Left renal pelvis (tissue), 4 donors: ENCODE results near the gene ECI1. TPM values are rescaled to one million over a fixed set of nuclear protein-coding genes. Genes with fewer than 3 reads are reported as not detected.
"Not testable (repeated sequence)": the region's sequence is repeated elsewhere in the genome, so short reads cannot be mapped to it uniquely, and the experiment has no call there.

Source experiments
- DNase-seq, 4 donors: peaks; one replicate each; pipeline ENCODE4 v3.0.0-alpha.2; 2013; ENCODE audit warnings: low read depth in 4 of 4, low spot score in 3 of 4
- polyA plus RNA-seq, 4 donors: library from polyadenylated mRNA; unstranded; fragments of 120-200 nt; gene quantifications; one replicate each; pipeline ENCODE4 v1.2.1, GENCODE V29; 2013; ENCODE audit not compliant: insufficient read length in 4 of 4

ECI1 gene
- polyA plus RNA-seq, 4 donors, result 30.5 to 89.5 (median 58.5) TPM

GRCh38 chr16:2212362-2213324, 38.7 kb downstream of the ECI1 start:
- no peak for DNase-seq

- no peak for DNase-seq
These were observed 39.5 kb downstream of the ECI1 start for GRCh38 chr16:2211923-2212347.

GRCh38 chr16:2210386-2211365, 40.7 kb downstream of the ECI1 start, which contains the start of gene BRICD5:
Gene BRICD5, minus strand, starts transcription at chr16:2210863. Its CDS starts 30 bp downstream, at chr16:2210833.
- no peak for DNase-seq

GRCh38 chr16:2210009-2210332, 41.4 kb downstream of the ECI1 start:
- no peak for DNase-seq

- no peak for DNase-seq
These were observed 42.0 kb downstream of the ECI1 start for GRCh38 chr16:2209258-2210008.

- no peak for DNase-seq
These were observed 42.6 kb downstream of the ECI1 start for GRCh38 chr16:2208772-2209171.

- no peak for DNase-seq
These were observed 43.1 kb downstream of the ECI1 start for GRCh38 chr16:2208308-2208707.

- no peak for DNase-seq
These were observed 43.5 kb downstream of the ECI1 start for GRCh38 chr16:2207872-2208271.

GRCh38 chr16:2206780-2207433, 44.5 kb downstream of the ECI1 start:
- no peak for DNase-seq

GRCh38 chr16:2206420-2206779, 45.0 kb downstream of the ECI1 start:
- DNase-seq, result no peak

GRCh38 chr16:2205967-2206313, 45.4 kb downstream of the ECI1 start:
- no peak for DNase-seq

GRCh38 chr16:2205104-2205966, 46.1 kb downstream of the ECI1 start, which contains the start of gene MLST8:
Gene MLST8, plus strand, starts transcription at chr16:2205454. Its CDS starts 632 bp downstream, at chr16:2206086.
- peak; percentile 73 to 85 (median 78) for DNase-seq

- no peak for DNase-seq
These were observed 46.8 kb downstream of the ECI1 start for GRCh38 chr16:2204416-2205103.

- DNase-seq, result not testable (repeated sequence)
These were observed 48.2 kb downstream of the ECI1 start for GRCh38 chr16:2203119-2203688.

GRCh38 chr16:2200313-2200712, 51.1 kb downstream of the ECI1 start:
- no peak for DNase-seq

- no peak for DNase-seq
These were observed 51.7 kb downstream of the ECI1 start for GRCh38 chr16:2199621-2200139.

GRCh38 chr16:2199095-2199494, 52.3 kb downstream of the ECI1 start:
- DNase-seq, result no peak

GRCh38 chr16:2198283-2198682, 53.1 kb downstream of the ECI1 start:
- DNase-seq, result no peak
